ENCODE results near the gene OR8S1.

The OR8S1 gene

GRCh38 chr12:48556631-48557030 is 31.2 kb downstream of the OR8S1 start:
- no peak for TF ChIP-seq Cebpa-rat (IDR thresholded peaks at IDR 0.05)

GRCh38 chr12:48557919-48558318 is 32.5 kb downstream of the OR8S1 start:
- H4K20me1 ChIP-seq: no peaks in the 10 kb centered on the region
- no peak overlapping the region for H3K27ac ChIP-seq
- H3K4me3 ChIP-seq: no peak overlapping the region
- H3K9ac ChIP-seq: no peak overlapping the region
- peaks cover 0 to 9% (median 0%) of the 10 kb centered on the region in 11 experiments; a peak in 1 of 22 replicates for H3K9me3 ChIP-seq (replicated peaks in 1 of 11)
- H3K4me1 ChIP-seq: peaks cover 0 to 13% (median 0%) of the 10 kb centered on the region in 10 experiments; a peak in 5 of 20 replicates
- H3K36me3 ChIP-seq: no peaks in the 10 kb centered on the region
- no peaks in the 10 kb centered on the region for H3K27me3 ChIP-seq
- H3K4me2 ChIP-seq: no peak overlapping the region
- TF ChIP-seq Cebpa-rat (IDR thresholded peaks at IDR 0.05): no peak

More at GRCh38 chr12:48556631-48557030, 31.2 kb downstream of the OR8S1 start:
- peaks cover 0 to 13% (median 0%) of the 10 kb centered on the region in 10 experiments; a peak in 5 of 20 replicates for H3K4me1 ChIP-seq
- H3K9ac ChIP-seq: no peak overlapping the region
- H3K36me3 ChIP-seq: no peaks in the 10 kb centered on the region
- H3K9me3 ChIP-seq (replicated peaks in 1 of 11): peaks cover 0 to 12% (median 3%) of the 10 kb centered on the region in 11 experiments; a peak in 16 of 22 replicates
- no peak overlapping the region for H3K4me2 ChIP-seq
- H4K20me1 ChIP-seq: no peaks in the 10 kb centered on the region
- no peaks in the 10 kb centered on the region for H3K27me3 ChIP-seq
- no peak overlapping the region for H3K4me3 ChIP-seq
- no peak overlapping the region for H3K27ac ChIP-seq

GRCh38 chr12:48567731-48568130 is 42.3 kb downstream of the OR8S1 start:
- Histone ChIP-seq H4K20me1 (no peaks in the 10 kb centered on the region), H3K36me3 (no peaks in the 10 kb centered on the region), H3K4me2 (no peak overlapping the region), H3K27me3 (no peaks in the 10 kb centered on the region), H3K4me3 (no peak overlapping the region), H3K4me1 (peaks cover 0 to 8% (median 0%) of the 10 kb centered on the region in 10 experiments; a peak in 2 of 20 replicates), H3K9ac (no peak overlapping the region), H3K27ac (no peak overlapping the region), H3K9me3 (replicated peaks in 1 of 11) (no peaks in the 10 kb centered on the region)
- TF ChIP-seq Cebpa-rat (IDR thresholded peaks at IDR 0.05): no peak

DNA sequence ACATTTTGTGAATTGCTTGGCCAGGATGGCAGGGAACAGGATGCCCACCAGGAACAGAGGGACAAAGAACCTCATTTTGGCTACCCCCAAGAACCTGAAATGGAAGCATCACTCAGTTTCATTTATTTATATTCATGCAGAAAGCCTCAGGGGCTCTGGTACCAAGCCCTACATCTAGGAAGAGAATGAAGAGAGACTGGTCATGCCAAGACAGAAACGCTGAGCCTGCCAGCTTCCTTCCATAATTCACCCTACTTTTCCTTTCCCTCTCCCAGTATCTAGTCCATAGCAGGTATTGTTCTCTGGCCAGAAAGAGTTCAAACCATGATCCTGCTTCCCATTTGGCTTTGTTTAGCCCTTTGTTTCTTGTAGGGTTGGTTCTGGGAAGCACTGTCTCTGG is 44.5 kb downstream of the OR8S1 start, which contains the start of gene LALBA:
LALBA (minus strand) TSS at position 101 of the 400 bp plus-strand sequence; CDS start at position 75, 26 bp downstream.
- Histone ChIP-seq H3K4me3 (no peak within 1 kb of the TSS), H3K4me2 (no peak within 1 kb of the TSS), H3K27ac (no peak within 1 kb of the TSS), H3K27me3 (no peaks in the 10 kb centered on the region), H3K9ac (no peak within 1 kb of the TSS), H3K36me3 (no peaks in the 10 kb centered on the region), H4K20me1 (no peaks in the 10 kb centered on the region), H3K4me1 (peaks cover 0 to 8% (median 0%) of the 10 kb centered on the region in 10 experiments; a peak in 2 of 20 replicates), H3K9me3 (replicated peaks in 1 of 11) (no peaks in the 10 kb centered on the region)
- no peak for TF ChIP-seq Cebpa-rat (IDR thresholded peaks at IDR 0.05)

DNA sequence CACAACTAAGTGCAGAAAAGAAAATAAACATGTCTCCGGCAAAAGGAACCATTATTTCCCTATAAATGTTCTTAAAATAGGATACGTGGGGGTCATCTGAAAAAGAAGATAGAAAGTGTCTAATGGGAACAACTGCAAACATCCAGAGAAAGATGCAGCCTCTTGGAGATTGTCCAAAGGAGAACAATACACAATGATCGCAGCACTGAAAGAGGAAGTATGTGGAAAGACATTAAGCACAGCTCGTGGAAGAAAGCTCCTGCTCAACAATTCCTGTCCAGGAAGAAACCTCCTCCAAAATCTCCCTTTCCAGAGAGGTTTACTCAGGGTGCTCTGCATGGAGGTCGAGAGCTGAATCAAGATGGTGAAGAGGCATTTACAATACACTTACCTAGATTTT is 46.9 kb downstream of the OR8S1 start:
- H3K27ac ChIP-seq: no peak overlapping the region
- H3K9ac ChIP-seq: no peak overlapping the region
- no peaks in the 10 kb centered on the region for H3K36me3 ChIP-seq
- no peak overlapping the region for H3K4me3 ChIP-seq
- H3K4me1 ChIP-seq: peaks cover 0 to 8% (median 0%) of the 10 kb centered on the region in 10 experiments; a peak in 2 of 20 replicates
- 0 out of 22 replicates have a peak overlapping the region, but pooled peaks of 2 of the 11 experiments have one; percentile 0 to 37 for H3K4me2 ChIP-seq
- TF ChIP-seq Cebpa-rat (IDR thresholded peaks at IDR 0.05): no peak
- no peaks in the 10 kb centered on the region for H3K9me3 ChIP-seq (replicated peaks in 1 of 11)
- no peaks in the 10 kb centered on the region for H4K20me1 ChIP-seq
- no peaks in the 10 kb centered on the region for H3K27me3 ChIP-seq

Measured in BLaER1 treated with 17β-estradiol and CSF1 and Interleukin-3, amounts not matched to agents 10 nM and 100 nM (cell line).